HG03571 (cell line): ENCODE data around the gene PNKD.

Source experiments
- ATAC-seq: cut with Tn5 transposase; IDR thresholded peaks from one replicate; pipeline ENCODE4 v1.9.1; 2021; ENCODE audit not compliant: unreplicated experiment

The PNKD gene

GRCh38 chr2:218269900-218270720, at the start of gene PNKD, which contains the start of gene AAMP:
TSS of gene PNKD (plus strand) at chr2:218270519. CDS start at chr2:218270536, 17 bp downstream.
TSS of gene AAMP (minus strand) at chr2:218270137. CDS start at chr2:218270086, 51 bp downstream.
- ATAC-seq: peak; percentile 82

- ATAC-seq: no peak
Observed at GRCh38 chr2:218221000-218221399, 49.3 kb upstream of the PNKD start.

GRCh38 chr2:218223046-218223445, 47.3 kb upstream of the PNKD start:
- no peak for ATAC-seq

GRCh38 chr2:218224186-218224585, 46.1 kb upstream of the PNKD start:
- no peak for ATAC-seq

- no peak for ATAC-seq
Observed at GRCh38 chr2:218226903-218227302, 43.4 kb upstream of the PNKD start.

- no peak for ATAC-seq
Observed at GRCh38 chr2:218228366-218229090, 41.8 kb upstream of the PNKD start.

GRCh38 chr2:218229239-218229638, 41.1 kb upstream of the PNKD start:
- peak; percentile 84 for ATAC-seq

- ATAC-seq: no peak
Observed at GRCh38 chr2:218229851-218230250, 40.5 kb upstream of the PNKD start.

- ATAC-seq: peak; percentile 74
Observed at GRCh38 chr2:218230882-218231281, 39.4 kb upstream of the PNKD start.

- ATAC-seq: no peak
Observed at GRCh38 chr2:218233543-218233942, 36.8 kb upstream of the PNKD start.

- ATAC-seq: no peak
Observed at GRCh38 chr2:218234521-218234920, 35.8 kb upstream of the PNKD start.

GRCh38 chr2:218235017-218235416, 35.3 kb upstream of the PNKD start:
- ATAC-seq: no peak

- ATAC-seq: no peak
Observed at GRCh38 chr2:218236829-218237228, 33.5 kb upstream of the PNKD start.

GRCh38 chr2:218238887-218239286, 31.4 kb upstream of the PNKD start:
- ATAC-seq: no peak

- no peak for ATAC-seq
Observed at GRCh38 chr2:218244204-218244603, 26.1 kb upstream of the PNKD start.

GRCh38 chr2:218244665-218245064, 25.7 kb upstream of the PNKD start:
- no peak for ATAC-seq

- no peak for ATAC-seq
Observed at GRCh38 chr2:218245214-218245613, 25.1 kb upstream of the PNKD start.

- ATAC-seq: no peak
Observed at GRCh38 chr2:218249691-218250090, 20.6 kb upstream of the PNKD start.

- ATAC-seq: no peak
Observed at GRCh38 chr2:218252509-218253231, 17.6 kb upstream of the PNKD start.

- ATAC-seq: no peak
Observed at GRCh38 chr2:218253232-218253625, 17.1 kb upstream of the PNKD start.

- no peak for ATAC-seq
Observed at GRCh38 chr2:218255446-218255845, 14.9 kb upstream of the PNKD start.
